Measurements from ENCODE around the gene SNAP91. TPM values are rescaled to one million over a fixed set of nuclear protein-coding genes. Genes with fewer than 3 reads are reported as not detected.

SNAP91 gene
- polyA plus RNA-seq, 1 donor from 2014 or later: 88.6 TPM

GRCh38 chr6:83511901-83512681 is 196.8 kb downstream of the SNAP91 start, which contains the start of gene PRSS35:
Gene PRSS35, plus strand, starts transcription at chr6:83512534. Its CDS starts 10,908 bp downstream, at chr6:83523442.
- H3K9me3 ChIP-seq (ENCODE audit: low read length): no peaks in the 10 kb centered on the region
- no peak within 1 kb of the TSS for H3K27ac ChIP-seq (ENCODE audit: low read length)

GRCh38 chr6:83511266-83511665 is 197.6 kb downstream of the SNAP91 start:
- Histone ChIP-seq H3K9me2 (ENCODE audit: insufficient read depth, low read length) (no peaks in the 10 kb centered on the region), H3F3A (ENCODE audit: insufficient read depth, low read length, poor library complexity, severe bottlenecking) (no peaks in the 10 kb centered on the region), H3K9me3 (ENCODE audit: low read length) (no peaks in the 10 kb centered on the region), H3K27ac (ENCODE audit: low read length) (no peak overlapping the region), H3K4me2 (ENCODE audit: low read length) (no peak overlapping the region), H3K79me2 (replicated peaks; ENCODE audit: insufficient read depth, low read length) (no peaks in the 10 kb centered on the region), H3K27me3 (ENCODE audit: insufficient read depth, low read depth, low read length) (peaks cover 11% of the 10 kb centered on the region), H2AFZ (ENCODE audit: low read depth, low read length) (no peak overlapping the region), H3K9ac (ENCODE audit: low read length) (no peak overlapping the region), H3K4me3 (ENCODE audit: low read length) (no peak overlapping the region), H4K20me1 (ENCODE audit: insufficient read depth) (no peaks in the 10 kb centered on the region), H3K36me3 (ENCODE audit: insufficient read depth, low read length) (no peaks in the 10 kb centered on the region)
- TF ChIP-seq EP300 (conservative IDR thresholded peaks at IDR 0.05; ENCODE audit: poor library complexity, severe bottlenecking) (no peak), RAD21 (conservative IDR thresholded peaks at IDR 0.05) (no peak), REST (IDR thresholded peaks at IDR 0.05; ENCODE audit: borderline replicate concordance) (no peak), TAF1 (IDR thresholded peaks at IDR 0.05; ENCODE audit: low read depth) (no peak), SMC3 (conservative IDR thresholded peaks at IDR 0.05; ENCODE audit: poor library complexity) (no peak), EZH2 (IDR thresholded peaks at IDR 0.05; ENCODE audit: borderline replicate concordance, insufficient read depth, low read length, poor library complexity, severe bottlenecking) (no peak), MXI1 (conservative IDR thresholded peaks at IDR 0.05; ENCODE audit: poor library complexity, severe bottlenecking) (no peak), POLR2AphosphoS5 (IDR thresholded peaks at IDR 0.05) (no peak), CTCF (IDR thresholded peaks at IDR 0.05; ENCODE audit: poor library complexity, severe bottlenecking) (no peak)

More at GRCh38 chr6:83511901-83512681, 196.8 kb downstream of the SNAP91 start, which contains the start of gene PRSS35:
- H3K9ac ChIP-seq (ENCODE audit: low read length): peak within 1 kb of the TSS; percentile 31
- no peaks in the 10 kb centered on the region for H4K20me1 ChIP-seq (ENCODE audit: insufficient read depth)
- no peak within 1 kb of the TSS for H2AFZ ChIP-seq (ENCODE audit: low read depth, low read length)
- H3K27me3 ChIP-seq (ENCODE audit: insufficient read depth, low read depth, low read length): peaks cover 11% of the 10 kb centered on the region
- H3K36me3 ChIP-seq (ENCODE audit: insufficient read depth, low read length): no peaks in the 10 kb centered on the region
- no peaks in the 10 kb centered on the region for H3F3A ChIP-seq (ENCODE audit: insufficient read depth, low read length, poor library complexity, severe bottlenecking)
- TF ChIP-seq SMC3 (conservative IDR thresholded peaks at IDR 0.05; ENCODE audit: poor library complexity) (peak; percentile 43), CTCF (IDR thresholded peaks at IDR 0.05; ENCODE audit: poor library complexity, severe bottlenecking) (peak; percentile 62), POLR2AphosphoS5 (IDR thresholded peaks at IDR 0.05) (no peak)
- no peaks in the 10 kb centered on the region for H3K79me2 ChIP-seq (replicated peaks; ENCODE audit: insufficient read depth, low read length)
- no peaks in the 10 kb centered on the region for H3K9me2 ChIP-seq (ENCODE audit: insufficient read depth, low read length)
- H3K4me2 ChIP-seq (ENCODE audit: low read length): peak within 1 kb of the TSS; percentile 29
- H3K4me3 ChIP-seq (ENCODE audit: low read length): peak within 1 kb of the TSS; percentile 64
